DMS 273 (cell line): ENCODE measurements around the gene GUCA2B.

ENCODE experiments used
- DNase-seq: peaks from one replicate; lab custom pipeline; 2025; ENCODE audit not compliant: unreplicated experiment; lab: John Stamatoyannopoulos, UW

Gene GUCA2B

DNA sequence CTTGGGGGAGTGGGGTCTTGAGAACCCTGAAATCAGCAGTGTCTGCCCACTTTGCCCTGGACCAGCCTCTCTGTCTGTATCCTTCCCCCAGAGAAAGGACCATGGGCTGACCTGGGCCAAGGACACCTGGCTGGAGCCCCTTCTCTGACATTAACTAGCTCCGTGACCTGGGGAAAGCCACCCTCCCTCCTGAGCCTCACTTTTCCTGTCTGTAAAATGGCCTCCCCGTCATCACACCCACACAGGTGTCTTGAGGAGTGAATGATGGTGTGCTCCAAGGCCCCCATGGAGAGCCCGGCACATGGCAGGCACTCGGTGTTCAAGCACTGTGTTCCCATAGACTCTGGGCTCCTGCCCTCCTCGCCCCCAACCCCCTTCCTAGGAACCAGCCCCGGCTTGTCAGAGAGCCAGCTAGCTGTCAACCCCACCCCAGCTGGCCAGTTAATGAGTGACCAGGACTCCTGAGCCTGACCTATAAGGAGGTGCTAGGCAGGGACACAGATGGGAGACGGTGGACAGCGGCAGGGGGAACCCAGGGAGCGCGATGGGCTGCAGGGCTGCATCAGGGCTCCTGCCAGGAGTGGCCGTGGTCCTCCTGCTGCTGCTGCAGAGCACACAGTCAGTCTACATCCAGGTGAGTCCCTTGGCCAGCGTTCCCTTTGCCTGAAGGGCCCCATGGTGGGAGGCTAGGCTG lies at the start of gene GUCA2B:
Gene GUCA2B, plus strand, starts transcription at position 504 of the 694 bp plus-strand sequence. Its CDS starts 41 bp downstream, at position 545.
- DNase-seq = no peak

- no peak for DNase-seq
Measured at GRCh38 chr1:42105025-42105424, 48.2 kb upstream of the GUCA2B start.

GRCh38 chr1:42108309-42108708 lies 44.9 kb upstream of the GUCA2B start:
- no peak for DNase-seq

- no peak for DNase-seq
Measured at GRCh38 chr1:42109600-42109999, 43.6 kb upstream of the GUCA2B start.

DNA sequence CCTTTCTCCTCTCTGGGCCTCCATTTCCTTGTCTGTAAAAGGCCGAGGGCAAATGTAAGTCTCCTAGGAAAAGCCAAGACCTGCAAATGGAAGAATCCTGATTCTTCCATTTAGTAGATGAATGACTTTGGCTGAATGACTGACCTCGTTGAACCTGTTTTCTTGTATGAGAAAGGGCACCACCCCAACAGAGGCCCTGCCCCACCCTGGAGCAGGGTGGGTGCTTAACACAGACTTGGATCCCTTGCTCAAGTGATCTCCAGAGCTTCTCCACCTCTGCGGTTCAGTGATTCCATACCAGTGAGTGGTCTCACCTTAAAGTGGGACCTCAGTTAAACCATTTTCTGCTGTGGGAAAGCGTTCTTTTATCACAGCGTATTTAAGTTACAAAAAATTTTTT lies 39.0 kb upstream of the GUCA2B start:
- DNase-seq = no peak

GRCh38 chr1:42117214-42117613 lies 36.0 kb upstream of the GUCA2B start:
- DNase-seq = no peak

GRCh38 chr1:42118125-42118524 lies 35.1 kb upstream of the GUCA2B start:
- no peak for DNase-seq

GRCh38 chr1:42122408-42122807 lies 30.8 kb upstream of the GUCA2B start:
- no peak for DNase-seq

DNA sequence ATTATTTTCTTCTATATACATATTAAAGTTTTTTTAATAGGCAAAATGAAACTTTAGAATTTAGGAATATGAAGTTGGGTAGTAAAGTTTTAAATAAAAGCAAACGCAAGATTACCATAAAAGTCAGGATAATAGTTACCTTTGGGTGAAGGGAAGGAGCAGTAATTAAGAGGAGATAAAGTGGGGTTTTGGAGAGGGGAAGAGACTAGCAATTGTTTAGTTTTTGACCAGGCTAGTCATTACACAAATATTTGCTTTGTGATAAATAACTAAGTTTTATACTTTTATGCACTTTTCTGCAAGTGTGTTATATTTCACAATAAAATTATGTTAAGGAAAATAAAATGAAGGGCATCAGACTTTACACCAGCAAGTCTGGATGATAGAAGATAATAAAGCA lies 27.7 kb upstream of the GUCA2B start:
- no peak for DNase-seq

- DNase-seq = no peak
Measured at GRCh38 chr1:42127767-42128166, 25.4 kb upstream of the GUCA2B start.

GRCh38 chr1:42128499-42128898 lies 24.7 kb upstream of the GUCA2B start:
- DNase-seq = no peak

DNA sequence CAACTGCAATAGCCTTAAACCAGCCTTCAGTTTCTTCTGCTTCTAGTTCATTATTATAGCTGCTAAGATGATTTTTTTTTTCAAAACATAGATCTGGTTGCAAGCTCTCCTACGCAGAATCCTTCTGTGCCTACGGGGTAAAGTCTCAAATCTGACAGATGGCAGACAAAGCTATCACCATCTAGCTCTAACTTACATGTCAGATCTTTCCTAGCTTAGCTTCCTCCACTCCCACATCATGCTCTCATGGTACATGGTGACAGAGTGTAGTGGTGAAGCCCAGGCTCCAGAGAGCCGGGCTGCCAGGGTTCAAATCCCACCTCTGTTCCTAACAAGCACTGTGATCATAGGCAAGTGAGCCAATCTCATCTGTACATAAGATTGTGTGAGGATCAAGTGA lies 24.2 kb upstream of the GUCA2B start:
- peak; percentile 34 for DNase-seq

GRCh38 chr1:42130061-42130660 lies 23.0 kb upstream of the GUCA2B start:
- DNase-seq = no peak

GRCh38 chr1:42133390-42133789 lies 19.8 kb upstream of the GUCA2B start:
- no peak for DNase-seq

DNA sequence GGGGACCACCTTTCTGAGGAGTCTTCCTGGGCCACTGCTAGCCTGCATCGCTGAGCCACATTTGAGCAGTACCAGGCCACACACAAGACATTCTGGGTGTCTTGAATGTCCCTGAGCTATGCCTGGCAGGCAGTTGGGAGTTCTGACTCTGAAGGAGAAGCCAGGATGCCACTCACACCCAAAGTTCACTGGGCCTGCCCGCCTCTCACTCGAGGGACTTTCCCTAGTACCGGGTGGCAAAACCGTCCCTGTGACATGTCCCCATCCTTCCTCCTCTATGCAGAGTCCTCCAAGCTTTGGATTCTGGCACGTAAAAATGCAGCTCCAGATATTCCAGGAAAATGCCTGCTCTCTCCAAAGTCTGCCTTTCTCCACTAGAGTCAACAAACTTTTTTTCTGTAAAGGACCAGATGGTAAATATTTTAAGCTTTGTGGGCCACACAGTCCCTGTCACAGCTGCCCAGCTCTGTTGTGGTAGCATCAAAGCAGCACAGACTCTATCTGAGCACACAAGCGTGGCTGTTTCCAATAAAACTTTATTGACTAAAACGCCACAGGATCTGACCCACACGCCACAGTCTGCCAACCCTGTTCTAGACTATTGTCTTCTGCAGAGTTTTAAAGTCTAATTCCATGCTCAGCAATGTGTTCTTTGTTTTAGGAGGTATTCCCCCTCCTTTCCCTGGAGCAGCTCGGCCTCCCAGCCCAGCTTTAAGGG lies 19.2 kb upstream of the GUCA2B start:
- DNase-seq = no peak

DNA sequence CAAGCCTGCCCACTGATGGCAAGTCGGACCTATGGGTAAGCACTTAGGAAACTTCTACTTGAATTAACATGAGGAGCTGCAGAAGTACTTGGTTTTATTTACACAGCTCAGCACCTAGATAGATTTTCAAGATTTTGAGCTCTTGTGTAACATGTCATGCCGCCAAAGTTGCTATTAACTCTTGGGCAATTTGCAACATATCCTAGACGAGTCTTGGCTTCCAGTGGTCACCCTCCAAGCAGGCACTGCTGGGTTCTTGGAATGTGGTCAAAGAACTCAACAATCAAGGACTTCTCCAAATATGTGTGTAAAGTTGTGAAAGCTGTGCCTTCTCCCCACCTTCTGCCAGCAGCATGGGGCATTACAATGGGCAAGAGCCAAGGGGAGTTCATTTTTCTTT lies 17.8 kb upstream of the GUCA2B start:
- no peak for DNase-seq

GRCh38 chr1:42136466-42136865 lies 16.7 kb upstream of the GUCA2B start:
- no peak for DNase-seq

GRCh38 chr1:42137766-42138165 lies 15.4 kb upstream of the GUCA2B start:
- peak; percentile 22 for DNase-seq

- DNase-seq = no peak
Measured at GRCh38 chr1:42138586-42138985, 14.6 kb upstream of the GUCA2B start.

DNA sequence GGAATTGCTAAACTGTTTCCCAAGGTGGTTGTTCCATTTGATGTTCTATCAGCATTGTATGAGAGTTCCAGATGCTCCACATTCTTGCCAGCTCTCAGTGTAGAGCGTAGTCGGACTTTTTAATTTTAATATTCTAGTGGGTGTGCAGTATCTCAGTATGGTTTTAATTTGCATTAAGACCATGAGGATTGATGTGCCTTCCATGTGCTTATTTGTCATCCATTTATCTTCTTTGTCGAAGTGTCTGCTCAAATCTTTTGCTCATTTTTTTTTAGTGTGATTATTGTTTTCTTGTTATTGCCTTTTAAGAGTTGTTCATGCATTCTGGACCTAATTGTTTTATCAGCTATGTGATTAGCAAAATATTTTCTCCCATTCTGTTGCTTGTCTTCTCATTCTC lies 13.8 kb upstream of the GUCA2B start:
- no peak for DNase-seq

DNA sequence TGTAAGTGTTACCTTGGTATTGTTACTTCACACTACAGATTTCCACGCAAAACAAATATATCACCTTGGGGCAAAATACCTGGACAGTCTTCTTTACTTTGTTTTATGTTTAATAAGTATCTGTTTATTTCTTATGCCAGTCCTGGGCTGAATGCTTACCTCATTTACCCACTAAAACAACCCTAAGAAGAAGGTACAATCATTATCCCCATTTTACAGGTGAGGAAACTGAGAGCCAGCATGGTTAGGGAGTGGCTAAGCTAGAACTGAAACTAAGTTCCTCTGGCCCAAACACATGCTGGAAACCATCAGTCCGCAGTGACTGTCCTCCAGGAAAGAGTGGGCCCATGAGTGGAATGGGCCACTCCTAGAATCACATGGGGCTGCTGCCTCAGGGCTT lies 13.0 kb upstream of the GUCA2B start:
- no peak for DNase-seq

- no peak for DNase-seq
Measured at GRCh38 chr1:42141978-42142377, 11.2 kb upstream of the GUCA2B start.
